IPS-NIHi7 (cell line): ENCODE data around the gene LAMC3.

Experiments used
- DNase-seq: peaks from one replicate; pipeline ENCODE4 v3.0.0; 2012; ENCODE audit warnings: mixed read lengths; ENCODE audit errors: extremely low spot score

LAMC3 gene

DNA sequence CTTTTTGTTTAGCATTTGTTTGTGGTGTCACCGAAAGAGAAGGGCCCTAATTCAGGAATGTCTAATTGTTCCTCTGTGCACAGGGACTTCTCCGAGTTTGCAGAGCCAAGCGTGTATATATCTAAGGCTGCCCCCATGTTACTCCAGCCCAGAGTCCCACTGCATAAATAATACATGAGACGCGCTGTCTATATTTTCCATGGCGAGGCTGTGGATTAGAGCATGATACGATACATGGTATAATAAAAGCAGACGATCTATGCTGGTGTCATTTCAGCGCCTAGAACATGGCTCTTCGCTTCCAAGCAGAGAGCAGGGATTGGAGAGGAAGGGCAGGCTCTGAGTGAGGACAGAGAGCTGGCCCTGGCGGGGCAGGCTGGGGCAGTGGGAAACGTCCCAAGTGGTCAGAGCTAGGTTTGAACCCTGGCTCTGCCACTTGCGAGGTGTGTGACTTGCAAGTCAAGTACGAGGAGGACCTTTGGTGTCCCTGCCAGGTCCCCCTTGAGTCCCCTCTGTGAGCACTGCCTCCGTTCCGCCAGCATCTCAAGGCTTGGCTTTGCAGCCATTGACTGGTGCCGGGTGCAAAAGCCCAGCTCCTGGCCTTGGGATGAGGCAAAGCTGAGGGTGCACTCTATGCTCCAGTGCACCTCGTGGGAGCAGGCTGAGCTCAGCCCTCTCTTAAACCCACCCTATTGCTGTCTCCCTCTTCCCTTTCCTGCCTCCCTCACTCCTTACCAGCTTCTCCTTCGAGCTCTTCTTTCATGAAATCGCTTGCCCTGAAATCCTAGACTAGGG, 29.2 kb upstream of the LAMC3 start:
- DNase-seq = no peak

GRCh38 chr9:130980526-130980925, 28.4 kb upstream of the LAMC3 start:
- no peak for DNase-seq

- no peak for DNase-seq
Observed at GRCh38 chr9:130981002-130981755, 27.8 kb upstream of the LAMC3 start.

DNA sequence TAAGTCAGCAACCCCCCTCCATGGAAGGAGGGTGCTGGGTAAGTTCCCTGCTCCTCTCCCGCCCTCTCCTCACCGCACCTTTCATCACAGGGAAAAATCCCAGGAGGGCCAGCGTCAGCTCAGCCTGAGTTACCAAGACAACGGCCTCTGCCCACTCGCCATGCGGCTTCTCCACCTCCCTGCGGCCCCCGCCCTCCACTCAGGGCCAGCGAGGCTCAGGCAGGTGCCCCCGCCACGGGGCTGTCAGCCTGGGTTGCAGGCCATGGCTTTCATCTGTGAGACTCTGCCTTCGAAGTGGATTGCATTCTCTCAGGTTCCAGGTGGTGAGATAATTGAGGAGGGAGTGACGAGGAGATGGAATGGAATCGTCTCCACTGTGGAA, 27.2 kb upstream of the LAMC3 start:
- DNase-seq = no peak

GRCh38 chr9:130982636-130983358, 26.2 kb upstream of the LAMC3 start:
- no peak for DNase-seq

DNA sequence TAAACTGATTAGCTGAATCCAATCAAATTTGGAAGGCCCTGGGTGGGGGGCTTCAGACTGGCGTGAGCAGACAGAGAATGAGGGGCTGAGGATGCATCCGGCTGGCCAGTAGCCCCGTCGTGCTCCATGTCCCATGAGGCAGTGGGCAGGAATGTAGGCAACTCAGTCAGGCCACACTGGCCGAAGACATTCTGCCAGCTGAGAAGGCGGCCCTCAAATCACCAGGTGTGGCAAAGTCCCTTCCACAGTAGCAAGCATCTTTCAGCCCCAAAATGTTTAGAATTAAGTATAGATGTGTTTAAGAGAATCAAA, 25.7 kb upstream of the LAMC3 start:
- no peak for DNase-seq

DNA sequence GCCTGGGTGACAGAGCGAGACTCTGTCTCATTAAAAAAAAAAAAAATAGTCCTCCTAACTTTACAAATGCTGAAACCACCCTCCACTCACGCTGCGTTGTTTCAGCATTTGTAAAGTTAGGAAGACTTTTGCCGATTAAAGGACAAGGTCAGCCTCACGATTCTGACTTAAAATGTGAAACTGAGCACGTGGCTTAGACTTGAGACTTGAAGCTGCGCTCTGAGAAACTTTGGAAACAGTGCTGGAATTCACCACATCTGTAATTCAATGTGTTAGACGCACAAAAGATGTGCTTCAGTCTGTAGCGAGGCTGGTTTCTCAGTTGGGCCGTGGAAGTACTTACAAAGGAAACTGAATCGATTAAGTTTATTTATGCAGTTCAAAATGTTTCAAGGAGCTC, 25.0 kb upstream of the LAMC3 start:
- DNase-seq = no peak

- no peak for DNase-seq
Observed at GRCh38 chr9:130984521-130984920, 24.5 kb upstream of the LAMC3 start.

DNA sequence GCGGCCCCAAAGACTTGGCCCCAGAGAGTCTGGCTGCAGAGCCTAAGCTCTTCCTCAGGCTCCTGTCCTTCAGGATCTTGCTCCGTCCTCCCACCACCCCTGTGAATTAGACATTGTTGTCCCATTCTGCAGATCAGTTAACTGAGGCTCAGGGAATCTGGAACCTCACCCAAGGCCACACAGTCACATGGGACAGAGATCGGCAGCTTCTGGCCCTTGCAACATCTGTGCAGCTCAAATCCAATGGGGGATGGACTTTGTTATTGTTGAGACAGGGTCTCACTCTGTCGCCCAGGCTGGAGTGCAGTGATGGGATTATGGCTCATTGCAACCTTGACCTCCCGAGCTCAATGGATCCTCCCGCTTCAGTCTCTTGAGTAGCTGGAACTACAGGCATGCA, 23.9 kb upstream of the LAMC3 start:
- no peak for DNase-seq

DNA sequence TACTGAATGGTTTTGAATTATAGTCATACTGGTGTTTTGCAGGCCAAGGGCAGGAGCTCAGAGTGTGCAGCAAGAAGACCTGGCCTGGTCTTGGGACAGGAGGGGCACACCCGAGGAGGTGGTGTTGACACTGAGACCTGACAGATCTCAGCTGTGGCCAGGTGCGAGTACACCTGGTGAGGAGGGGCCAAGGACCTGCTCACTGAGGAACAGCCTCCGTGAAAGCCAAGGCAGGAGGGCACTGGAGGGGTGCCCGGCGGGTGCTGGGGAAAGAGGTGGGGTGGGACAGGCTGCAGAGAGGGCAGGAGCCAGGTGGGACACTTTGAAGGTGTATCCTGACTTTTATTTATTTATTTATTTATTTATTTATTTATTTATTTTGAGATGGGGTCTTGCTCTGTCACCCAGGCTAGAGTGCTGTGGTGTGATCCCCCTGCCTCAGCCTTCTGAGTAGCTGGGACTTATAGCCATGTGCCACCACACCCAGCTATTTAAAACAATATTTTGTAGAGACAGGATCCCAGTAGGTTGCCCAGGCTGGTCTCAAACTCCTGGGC, 23.3 kb upstream of the LAMC3 start:
- no peak for DNase-seq

- no peak for DNase-seq
Observed at GRCh38 chr9:130986356-130986965, 22.5 kb upstream of the LAMC3 start.

DNA sequence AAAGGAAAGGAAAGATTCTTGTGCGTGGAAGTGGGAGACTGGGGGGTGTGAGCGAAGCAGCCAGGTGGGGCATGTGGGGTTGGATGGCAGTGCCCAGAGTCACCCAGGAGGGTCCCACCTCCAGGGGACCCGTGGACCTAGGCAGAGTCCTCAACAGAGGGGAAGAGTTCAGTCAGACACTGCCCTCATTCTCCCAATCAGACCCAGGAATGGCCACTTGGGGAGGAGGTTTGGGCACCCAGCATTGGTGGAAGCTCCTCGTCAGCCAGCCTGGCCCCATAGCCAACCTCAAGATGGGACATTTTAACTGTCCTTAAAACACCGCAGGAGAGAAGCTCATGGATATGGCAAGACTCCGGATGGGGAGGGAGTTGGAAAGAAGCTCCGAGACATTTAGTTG, 21.9 kb upstream of the LAMC3 start:
- no peak for DNase-seq

DNA sequence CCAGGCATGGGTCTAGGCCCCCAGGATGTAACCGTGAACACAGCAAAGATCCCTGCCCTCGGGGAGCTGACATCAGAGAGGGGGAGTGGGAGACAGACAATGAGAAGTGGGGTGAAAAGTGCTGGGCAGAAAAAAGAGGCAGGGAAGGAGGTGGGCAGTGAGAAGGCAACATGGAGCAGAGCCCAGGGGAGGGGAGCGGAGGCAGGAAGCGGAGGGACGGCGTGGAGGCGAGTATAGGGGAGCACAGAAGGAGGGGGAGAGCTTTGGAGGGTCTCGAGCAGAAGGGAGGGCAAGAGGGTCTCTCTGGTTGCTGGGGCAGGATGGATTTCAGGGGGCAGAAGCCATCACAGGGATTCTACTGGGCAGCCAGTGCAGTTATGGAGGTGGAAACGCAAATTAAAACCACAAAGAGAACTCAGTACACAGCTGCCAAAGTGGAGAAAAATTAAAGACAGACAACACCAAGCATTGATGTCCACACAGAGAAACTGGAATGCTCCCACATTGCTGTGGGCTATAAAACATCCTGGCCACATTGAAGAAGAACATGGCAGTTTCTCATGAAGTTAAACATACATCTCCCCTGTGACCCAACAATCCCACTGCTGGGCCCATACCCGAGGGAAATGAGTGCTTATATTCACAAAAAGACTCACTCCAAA, 21.1 kb upstream of the LAMC3 start:
- no peak for DNase-seq

- DNase-seq = no peak
Observed at GRCh38 chr9:130988400-130988747, 20.6 kb upstream of the LAMC3 start.

DNA sequence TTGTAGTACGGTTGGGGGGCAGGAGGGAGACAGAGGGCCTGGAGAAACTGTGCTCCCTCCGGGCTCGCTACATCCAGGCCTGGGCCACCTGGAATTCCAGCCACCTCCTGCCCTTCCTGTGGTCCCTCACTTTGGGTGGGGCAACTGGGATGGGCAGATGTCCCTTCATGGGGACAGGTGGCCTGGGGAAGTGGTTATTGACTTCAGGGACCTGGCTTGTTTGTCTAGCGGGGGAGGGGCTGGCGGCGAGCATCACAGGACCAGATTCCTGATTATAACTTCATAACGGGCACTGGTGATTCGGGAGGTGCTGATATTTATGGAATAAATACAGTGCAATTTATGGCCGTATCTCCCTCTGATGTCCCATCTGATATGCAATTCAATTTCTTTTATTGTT, 20.1 kb upstream of the LAMC3 start:
- no peak for DNase-seq

DNA sequence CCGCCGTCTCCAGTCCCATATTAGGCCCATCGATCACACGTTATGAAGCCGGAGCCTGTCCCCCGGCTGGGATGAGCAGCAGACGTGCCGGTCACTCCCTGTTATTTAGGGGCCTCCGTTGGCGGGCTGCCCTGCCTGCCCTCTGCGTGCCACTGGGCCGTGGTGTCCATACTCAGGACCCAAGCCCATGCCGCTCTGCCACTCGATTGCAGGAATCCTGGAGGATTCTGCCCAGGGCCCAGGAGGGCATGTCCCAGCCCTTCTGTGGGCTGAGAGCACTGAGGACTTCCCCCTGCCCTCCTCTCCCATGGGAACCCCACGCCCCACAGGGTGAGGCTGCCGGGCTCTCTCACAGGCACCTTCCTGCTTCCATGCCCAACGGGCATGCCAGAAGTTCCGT, 19.6 kb upstream of the LAMC3 start:
- no peak for DNase-seq

DNA sequence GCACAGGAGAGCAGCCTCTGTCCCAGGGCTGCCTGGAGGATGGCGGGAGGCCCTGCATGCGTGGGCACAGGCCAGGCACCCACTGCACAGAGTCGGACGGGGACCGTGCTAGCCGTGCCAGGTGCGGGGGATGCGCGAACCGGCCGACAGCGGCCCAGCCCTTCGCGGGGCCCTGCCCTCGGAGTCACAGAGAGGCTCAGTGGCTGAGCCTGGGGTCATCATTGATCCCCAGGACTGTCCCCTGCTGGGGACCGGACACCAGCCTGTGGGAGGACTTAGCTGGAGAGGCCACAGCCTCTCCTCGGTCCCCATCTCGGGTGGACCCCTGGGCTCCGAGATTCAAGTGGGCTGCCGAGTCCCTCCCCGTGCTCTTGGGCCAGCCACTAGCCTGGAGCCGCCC, 19.1 kb upstream of the LAMC3 start:
- DNase-seq = no peak

GRCh38 chr9:130990306-130990977, 18.5 kb upstream of the LAMC3 start:
- no peak for DNase-seq

DNA sequence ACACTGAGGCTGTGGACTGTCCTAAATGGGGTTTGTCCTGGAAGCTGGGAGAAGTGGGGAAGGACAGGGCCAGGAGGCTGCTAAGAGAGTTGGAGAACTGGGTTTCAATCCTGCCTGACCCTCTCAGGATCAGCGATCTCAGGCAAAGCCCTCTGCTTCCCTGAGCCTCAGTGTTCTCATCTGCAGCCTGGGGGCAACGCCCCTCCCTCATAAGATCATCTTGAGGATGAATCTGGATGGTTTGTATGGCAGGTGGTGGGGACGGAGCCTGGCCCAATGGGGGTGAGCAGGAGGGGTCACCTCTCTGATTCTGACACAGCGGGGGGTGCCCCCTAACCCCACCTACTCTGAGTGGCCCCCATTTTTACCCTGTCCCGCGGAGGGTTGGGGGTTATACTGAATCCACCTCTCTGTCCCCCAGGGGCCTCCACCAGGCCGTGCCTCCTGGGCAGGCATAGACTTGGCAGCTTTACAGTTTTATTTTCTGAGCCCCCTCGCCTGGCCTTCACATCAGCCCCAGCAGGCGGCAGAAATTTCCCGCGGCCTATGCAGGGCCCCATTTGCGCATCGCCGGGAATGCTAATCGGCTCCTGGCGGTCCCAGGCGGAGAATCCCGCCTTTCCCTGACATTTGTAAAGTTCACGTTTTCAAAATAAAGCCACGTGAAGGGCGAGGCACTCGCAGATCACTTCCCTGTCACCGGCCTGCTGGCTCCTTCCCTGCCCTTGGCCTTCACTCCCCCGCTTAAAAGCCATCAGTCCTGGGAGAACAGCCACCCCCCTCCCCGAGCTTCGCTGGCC, 17.8 kb upstream of the LAMC3 start:
- DNase-seq = no peak
